Neural crest cell (in vitro differentiated cells): ENCODE measurements around the gene USP38. TPM values are rescaled to one million over a fixed set of nuclear protein-coding genes. Genes with fewer than 3 reads are reported as not detected.
"Not testable (repeated sequence)": the region's sequence is repeated elsewhere in the genome, so short reads cannot be mapped to it uniquely, and the experiment has no call there.

Source experiments
- DNase-seq: peaks from one replicate; pipeline ENCODE4 v3.0.0; 2021; ENCODE audit warnings: low read depth, mixed read lengths, low spot score
- H3K27ac Mint-ChIP-seq: one replicate; pipeline ENCODE4 v1.8.0; 2021; ENCODE audit warnings: mild to moderate bottlenecking, mixed read lengths; ENCODE audit not compliant: unreplicated experiment
- H3K27me3 Mint-ChIP-seq: 2 replicates; pipeline ENCODE4 v1.8.0; 2021; ENCODE audit warnings: low read depth, mild to moderate bottlenecking, mixed read lengths
- H3K36me3 Mint-ChIP-seq: 2 replicates; pipeline ENCODE4 v1.8.0; 2021; ENCODE audit warnings: low read depth, mild to moderate bottlenecking, mixed read lengths
- H3K4me1 Mint-ChIP-seq: 2 replicates; pipeline ENCODE4 v1.8.0; 2021; ENCODE audit warnings: mixed read lengths
- H3K4me3 Mint-ChIP-seq: one replicate; pipeline ENCODE4 v1.8.0; 2021; ENCODE audit warnings: mild to moderate bottlenecking, mixed read lengths
- H3K9me3 Mint-ChIP-seq: 2 replicates; pipeline ENCODE4 v1.8.0; 2021; ENCODE audit warnings: mixed read lengths
- total RNA-seq: library from RNA; stranded (reverse); gene quantifications from 2 replicates; pipeline ENCODE4 v1.2.1, GENCODE V29; 2021
- TF ChIP-seq, protein P1 (sequence below): fragments of 200-600 bp; sonication (generic); conservative IDR thresholded peaks from 2 replicates; pipeline ENCODE4 v1.5.0; 2021; ENCODE audit warnings: antibody characterized with exemption, mild to moderate bottlenecking

USP38 gene
- total RNA-seq, 1 donor from 2014 or later = 14.9 TPM

DNA sequence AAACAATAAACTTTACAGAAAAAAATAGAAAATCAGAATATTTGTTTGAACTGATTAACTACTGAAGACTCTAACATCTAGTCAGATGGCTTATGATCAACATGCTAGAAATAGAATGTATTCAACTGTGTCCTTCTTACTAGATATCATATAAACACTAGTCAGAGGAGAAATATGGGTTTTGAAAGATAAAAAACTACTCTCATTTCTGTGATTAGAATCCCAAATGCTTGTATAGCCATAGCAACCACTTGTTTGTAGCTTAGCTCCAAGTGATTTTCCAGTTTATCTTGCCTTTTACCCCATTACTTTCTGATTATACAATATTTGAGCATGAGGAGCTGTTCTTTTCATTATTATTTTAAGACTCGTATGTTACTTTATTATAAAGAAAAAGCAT lies 31.2 kb downstream of the USP38 start:
- Mint-ChIP-seq H3K9me3 (no peaks in the 10 kb centered on the region), H3K27ac (no peak overlapping the region), H3K36me3 (peaks cover 4% of the 10 kb centered on the region), H3K4me1 (no peaks in the 10 kb centered on the region), H3K27me3 (no peaks in the 10 kb centered on the region), H3K4me3 (no peak overlapping the region)
- no peak for DNase-seq
- TF ChIP-seq, protein P1, sequence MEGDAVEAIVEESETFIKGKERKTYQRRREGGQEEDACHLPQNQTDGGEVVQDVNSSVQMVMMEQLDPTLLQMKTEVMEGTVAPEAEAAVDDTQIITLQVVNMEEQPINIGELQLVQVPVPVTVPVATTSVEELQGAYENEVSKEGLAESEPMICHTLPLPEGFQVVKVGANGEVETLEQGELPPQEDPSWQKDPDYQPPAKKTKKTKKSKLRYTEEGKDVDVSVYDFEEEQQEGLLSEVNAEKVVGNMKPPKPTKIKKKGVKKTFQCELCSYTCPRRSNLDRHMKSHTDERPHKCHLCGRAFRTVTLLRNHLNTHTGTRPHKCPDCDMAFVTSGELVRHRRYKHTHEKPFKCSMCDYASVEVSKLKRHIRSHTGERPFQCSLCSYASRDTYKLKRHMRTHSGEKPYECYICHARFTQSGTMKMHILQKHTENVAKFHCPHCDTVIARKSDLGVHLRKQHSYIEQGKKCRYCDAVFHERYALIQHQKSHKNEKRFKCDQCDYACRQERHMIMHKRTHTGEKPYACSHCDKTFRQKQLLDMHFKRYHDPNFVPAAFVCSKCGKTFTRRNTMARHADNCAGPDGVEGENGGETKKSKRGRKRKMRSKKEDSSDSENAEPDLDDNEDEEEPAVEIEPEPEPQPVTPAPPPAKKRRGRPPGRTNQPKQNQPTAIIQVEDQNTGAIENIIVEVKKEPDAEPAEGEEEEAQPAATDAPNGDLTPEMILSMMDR = no peak

DNA sequence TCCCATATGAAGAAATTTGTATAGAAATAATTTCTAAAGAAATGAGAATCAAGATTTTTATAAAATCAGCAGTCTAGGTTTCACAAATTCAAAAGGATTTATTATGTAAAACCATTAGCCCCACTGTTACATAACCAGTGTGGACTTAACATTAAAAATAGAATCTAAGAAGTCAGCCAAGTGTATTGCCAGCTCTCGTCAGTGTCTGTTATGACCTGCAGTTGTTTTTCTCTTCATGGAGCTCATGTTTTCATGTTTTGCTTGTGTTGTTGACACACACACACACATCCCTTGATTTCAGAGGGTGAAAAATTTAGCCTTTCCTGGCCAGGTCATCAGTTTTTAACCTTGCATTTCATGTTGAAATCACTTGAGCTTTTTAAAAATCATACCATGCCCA lies 39.5 kb downstream of the USP38 start:
- Mint-ChIP-seq H3K9me3 (no peaks in the 10 kb centered on the region), H3K4me3 (no peak overlapping the region), H3K4me1 (no peaks in the 10 kb centered on the region), H3K27ac (no peak overlapping the region), H3K36me3 (no peaks in the 10 kb centered on the region), H3K27me3 (no peaks in the 10 kb centered on the region)
- no peak for DNase-seq
- TF ChIP-seq, protein P1 = no peak

- Mint-ChIP-seq H3K9me3 (no peaks in the 10 kb centered on the region), H3K27ac (no peak overlapping the region), H3K36me3 (no peaks in the 10 kb centered on the region), H3K4me1 (no peaks in the 10 kb centered on the region), H3K4me3 (no peak overlapping the region), H3K27me3 (no peaks in the 10 kb centered on the region)
- TF ChIP-seq, protein P1 = no peak
- no peak for DNase-seq
Measured at GRCh38 chr4:143225167-143225566, 40.5 kb downstream of the USP38 start.

DNA sequence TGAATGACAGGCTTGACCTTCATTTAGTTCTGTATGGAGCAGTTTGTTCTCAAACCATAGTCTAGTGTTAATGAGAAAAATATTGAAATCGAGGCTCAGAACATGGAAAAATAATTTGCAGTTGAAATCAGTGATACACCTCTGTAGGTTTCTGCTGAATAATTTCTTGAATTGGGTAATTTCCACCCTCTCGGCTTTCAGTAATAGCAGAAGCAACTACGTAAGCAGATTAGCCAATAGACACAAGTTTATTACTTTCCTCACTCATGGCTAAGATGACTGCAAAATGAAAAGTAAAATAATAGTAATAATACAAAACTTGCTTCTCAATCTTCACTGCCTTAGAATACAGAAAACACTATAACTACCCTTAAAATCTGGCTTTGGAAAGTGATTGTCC lies 46.0 kb downstream of the USP38 start:
- Mint-ChIP-seq H3K27ac (no peak overlapping the region), H3K4me3 (no peak overlapping the region), H3K27me3 (no peaks in the 10 kb centered on the region), H3K36me3 (no peaks in the 10 kb centered on the region), H3K4me1 (no peaks in the 10 kb centered on the region), H3K9me3 (no peaks in the 10 kb centered on the region)
- TF ChIP-seq, protein P1 = no peak
- DNase-seq = no peak

DNA sequence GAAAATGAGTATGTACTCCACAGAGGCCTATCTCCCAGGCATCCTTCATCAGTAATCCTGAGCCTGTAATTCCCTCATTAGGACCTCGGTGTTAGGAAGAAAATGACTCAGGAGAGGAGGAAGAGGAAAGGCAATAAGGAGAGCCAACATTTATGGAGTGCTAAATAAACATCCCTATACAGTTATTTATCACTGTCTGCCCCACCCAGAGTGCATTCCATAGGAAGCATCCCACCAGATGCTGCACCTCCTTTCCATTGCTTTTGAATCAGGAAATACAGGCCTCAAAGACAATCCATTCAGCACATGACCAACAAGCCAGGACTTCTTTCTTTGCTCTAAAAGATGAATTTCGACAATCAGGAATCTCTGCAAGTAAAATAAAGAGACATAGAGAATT lies 47.6 kb downstream of the USP38 start:
- TF ChIP-seq, protein P1 = no peak
- Mint-ChIP-seq H3K9me3 (no peaks in the 10 kb centered on the region), H3K27ac (no peak overlapping the region), H3K36me3 (no peaks in the 10 kb centered on the region), H3K4me3 (no peak overlapping the region), H3K27me3 (no peaks in the 10 kb centered on the region), H3K4me1 (no peaks in the 10 kb centered on the region)
- DNase-seq = no peak

DNA sequence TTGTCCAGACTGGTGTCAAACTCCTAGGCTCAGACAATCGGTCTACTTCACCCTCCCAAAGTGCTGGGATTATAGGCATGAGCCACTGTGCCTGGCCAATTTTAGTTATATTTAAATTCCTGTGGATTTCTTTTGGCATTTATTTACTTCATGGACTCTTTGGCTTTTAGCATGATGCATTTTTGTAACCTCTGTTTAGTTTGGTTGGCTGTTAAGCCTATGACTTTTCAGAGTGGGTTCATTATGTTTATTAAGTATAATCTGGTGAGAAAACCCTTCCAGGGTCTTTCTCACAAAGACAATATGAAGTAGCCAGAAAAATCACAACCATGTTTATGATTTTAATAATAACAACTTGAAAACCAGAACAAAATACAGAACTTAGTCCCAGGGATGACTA lies 49.4 kb downstream of the USP38 start:
- Mint-ChIP-seq H3K36me3 (no peaks in the 10 kb centered on the region), H3K4me1 (no peaks in the 10 kb centered on the region), H3K27ac (no peak overlapping the region), H3K9me3 (no peaks in the 10 kb centered on the region), H3K27me3 (no peaks in the 10 kb centered on the region), H3K4me3 (no peak overlapping the region)
- no peak for DNase-seq
- TF ChIP-seq, protein P1 = no peak

GRCh38 chr4:143237195-143237594 lies 52.5 kb downstream of the USP38 start:
- not testable (repeated sequence) for H3K9me3 Mint-ChIP-seq, H3K27ac Mint-ChIP-seq, H3K4me1 Mint-ChIP-seq, H3K36me3 Mint-ChIP-seq, H3K4me3 Mint-ChIP-seq, DNase-seq, H3K27me3 Mint-ChIP-seq
